ENCODE results near the gene KLC1.

KLC1 gene

GRCh38 chr14:103659631-103660030 is 30.6 kb downstream of the KLC1 start:
- no peak for DNase-seq

GRCh38 chr14:103662029-103662428 is 33.0 kb downstream of the KLC1 start:
- no peak for DNase-seq

GRCh38 chr14:103662591-103662990 is 33.6 kb downstream of the KLC1 start:
- no peak for DNase-seq

GRCh38 chr14:103663506-103663905 is 34.5 kb downstream of the KLC1 start:
- no peak for DNase-seq

GRCh38 chr14:103667671-103668070 is 38.7 kb downstream of the KLC1 start:
- DNase-seq: no peak

GRCh38 chr14:103668117-103668516 is 39.1 kb downstream of the KLC1 start:
- no peak for DNase-seq

GRCh38 chr14:103669370-103669769 is 40.4 kb downstream of the KLC1 start:
- no peak for DNase-seq

GRCh38 chr14:103671911-103672310 is 42.9 kb downstream of the KLC1 start:
- no peak for DNase-seq

GRCh38 chr14:103675957-103676356 is 46.9 kb downstream of the KLC1 start:
- DNase-seq: no peak

- no peak for DNase-seq
These were observed 48.1 kb downstream of the KLC1 start for GRCh38 chr14:103676881-103677675.

- DNase-seq: no peak
These were observed 50.3 kb downstream of the KLC1 start for GRCh38 chr14:103679351-103679750.

- no peak for DNase-seq
These were observed 51.6 kb downstream of the KLC1 start for GRCh38 chr14:103680491-103681231.

GRCh38 chr14:103683139-103683538 is 54.1 kb downstream of the KLC1 start:
- DNase-seq: no peak

GRCh38 chr14:103684471-103684870 is 55.5 kb downstream of the KLC1 start:
- no peak for DNase-seq

- no peak for DNase-seq
These were observed 55.9 kb downstream of the KLC1 start for GRCh38 chr14:103684871-103685270.

- no peak for DNase-seq
These were observed 56.5 kb downstream of the KLC1 start for GRCh38 chr14:103685276-103686211.

GRCh38 chr14:103686831-103687485 is 57.9 kb downstream of the KLC1 start:
- DNase-seq: no peak

GRCh38 chr14:103687712-103688111 is 58.7 kb downstream of the KLC1 start:
- no peak for DNase-seq

- no peak for DNase-seq
These were observed 59.4 kb downstream of the KLC1 start for GRCh38 chr14:103688441-103688840.

- DNase-seq: peak; percentile 25 to 58
These were observed 60.2 kb downstream of the KLC1 start for GRCh38 chr14:103688906-103689902.

GRCh38 chr14:103690332-103690731 is 61.3 kb downstream of the KLC1 start:
- DNase-seq: no peak

Measured in hippocampal formation (tissue), 2 donors.